WTC11 (cell line): ENCODE results near the gene PDE1A. TPM values are rescaled to one million over a fixed set of nuclear protein-coding genes. Genes with fewer than 3 reads are reported as not detected.

Experiments
- ATAC-seq: fragments of 200-7000 bp; cut with Tn5 transposase; 2 replicates; pipeline ENCODE4 v1.10.0; 2021; ENCODE audit warnings: mild to moderate bottlenecking, moderate library complexity
- CTCF ChIA-PET: fragments of 300-600 bp; sonication (Branson Sonifier 250); formaldehyde crosslinking; loops from one replicate; lab custom pipeline; 2021; ENCODE audit warnings: antibody characterized with exemption; lab: Charles Lee
- POLR2A ChIA-PET: fragments of 350-600 bp; sonication (Branson Sonifier 250); formaldehyde crosslinking; loops from one replicate; lab custom pipeline; 2021; ENCODE audit warnings: antibody characterized with exemption; lab: Charles Lee
- DNase-seq: peaks from one replicate; pipeline ENCODE4 v3.0.0; 2021; ENCODE audit warnings: low spot score
- H3K27ac Mint-ChIP-seq: 2 replicates; pipeline ENCODE4 v1.8.0; 2021; ENCODE audit warnings: mixed read lengths
- H3K27me3 Mint-ChIP-seq: 2 replicates; pipeline ENCODE4 v1.8.0; 2021; ENCODE audit warnings: low read depth, mild to moderate bottlenecking, moderate library complexity, mixed read lengths
- H3K36me3 Mint-ChIP-seq: 2 replicates; pipeline ENCODE4 v1.8.0; 2021; ENCODE audit warnings: mixed read lengths
- H3K4me1 Mint-ChIP-seq: 2 replicates; pipeline ENCODE4 v1.8.0; 2022; ENCODE audit warnings: mixed read lengths
- H3K4me3 Mint-ChIP-seq: 2 replicates; pipeline ENCODE4 v1.8.0; 2021; ENCODE audit warnings: mild to moderate bottlenecking, moderate library complexity, mixed read lengths
- H3K9me3 Mint-ChIP-seq: 2 replicates; pipeline ENCODE4 v1.8.0; 2021; ENCODE audit warnings: mixed read lengths
- ATF2 ChIP-seq: sonication (generic); formaldehyde crosslinking; IDR thresholded peaks from 2 replicates; pipeline ENCODE4 v1.8.1; 2022; ENCODE audit warnings: low read depth, missing genetic modification reagents, borderline replicate concordance
- ELF4 ChIP-seq: sonication (generic); formaldehyde crosslinking; IDR thresholded peaks from 2 replicates; pipeline ENCODE4 v1.8.1; 2022; ENCODE audit warnings: low read depth, mild to moderate bottlenecking, moderate library complexity, missing genetic modification reagents
- FOXP1 ChIP-seq: sonication (generic); formaldehyde crosslinking; IDR thresholded peaks from 2 replicates; pipeline ENCODE4 v1.8.0; 2022; ENCODE audit warnings: missing genetic modification reagents, mild to moderate bottlenecking, moderate library complexity, borderline replicate concordance
- GRHL2 ChIP-seq: fragments of 250-450 bp; sonication (Bioruptor Pico); IDR thresholded peaks from 2 replicates; pipeline ENCODE4 v1.8.0; 2022; ENCODE audit warnings: mild to moderate bottlenecking, moderate library complexity; ENCODE audit not compliant: insufficient replicate concordance, severe bottlenecking
- JUN ChIP-seq: sonication (generic); formaldehyde crosslinking; IDR thresholded peaks from 2 replicates; pipeline ENCODE4 v1.8.0; 2023; ENCODE audit warnings: mild to moderate bottlenecking, missing genetic modification reagents
- MXD4 ChIP-seq: fragments of 250-450 bp; sonication (Bioruptor Pico); IDR thresholded peaks from 2 replicates; pipeline ENCODE4 v1.8.0; 2021; ENCODE audit warnings: mild to moderate bottlenecking, moderate library complexity, borderline replicate concordance
- MYBL2 ChIP-seq: sonication (generic); formaldehyde crosslinking; IDR thresholded peaks from 2 replicates; pipeline ENCODE4 v1.8.1; 2023; ENCODE audit warnings: mild to moderate bottlenecking, moderate library complexity, missing genetic modification reagents
- NR1H2 ChIP-seq: sonication (generic); formaldehyde crosslinking; IDR thresholded peaks from 2 replicates; pipeline ENCODE4 v1.9.0; 2021; ENCODE audit warnings: mild to moderate bottlenecking, moderate library complexity, missing genetic modification reagents
- NR3C1 ChIP-seq: sonication (generic); formaldehyde crosslinking; conservative IDR thresholded peaks from 2 replicates; pipeline ENCODE4 v1.8.1; 2023; ENCODE audit warnings: low read depth, mild to moderate bottlenecking, missing genetic modification reagents
- RORB ChIP-seq: fragments of 250-450 bp; sonication (Bioruptor Pico); IDR thresholded peaks from 2 replicates; pipeline ENCODE4 v1.9.0; 2021; ENCODE audit warnings: mild to moderate bottlenecking
- TEAD1 ChIP-seq: sonication (generic); formaldehyde crosslinking; IDR thresholded peaks from 2 replicates; pipeline ENCODE4 v1.8.0; 2022; ENCODE audit warnings: mild to moderate bottlenecking, missing genetic modification reagents
- USF1 ChIP-seq: sonication (generic); formaldehyde crosslinking; IDR thresholded peaks from 2 replicates; pipeline ENCODE4 v1.8.0; 2022; ENCODE audit warnings: mild to moderate bottlenecking, missing genetic modification reagents
- ZBTB21 ChIP-seq: sonication (generic); formaldehyde crosslinking; IDR thresholded peaks from 2 replicates; pipeline ENCODE4 v1.8.1; 2023; ENCODE audit warnings: mild to moderate bottlenecking, missing genetic modification reagents, borderline replicate concordance
- ZSCAN18 ChIP-seq: fragments of 250-450 bp; sonication (Bioruptor Pico); IDR thresholded peaks from 2 replicates; pipeline ENCODE4 v2.1.2; 2022; ENCODE audit warnings: mild to moderate bottlenecking, moderate library complexity
- total RNA-seq: library from RNA; stranded (reverse); gene quantifications from 3 replicates; pipeline ENCODE4 v1.2.3, GENCODE V29; 2021
- TF ChIP-seq, protein P1 (sequence below): sonication (generic); formaldehyde crosslinking; IDR thresholded peaks from 2 replicates; pipeline ENCODE4 v1.8.0; 2022; ENCODE audit warnings: mild to moderate bottlenecking, missing genetic modification reagents
- TF ChIP-seq, protein P2 (sequence below): sonication (generic); formaldehyde crosslinking; IDR thresholded peaks from 2 replicates; pipeline ENCODE4 v1.8.0; 2023; ENCODE audit warnings: missing genetic modification reagents, mild to moderate bottlenecking, borderline replicate concordance

PDE1A gene
- total RNA-seq, 1 experiment from 2014 or later, result not detected

- TF ChIP-seq MXD4 (CRISPR knock-in tag) (no peak), NR1H2 (CRISPR knock-in tag) (no peak), ELF4 (CRISPR knock-in tag) (no peak)
Measured at GRCh38 chr2:182291296-182291695, 135.5 kb downstream of the PDE1A start (continued).

GRCh38 chr2:182283512-182283911, 143.3 kb downstream of the PDE1A start:
- CTCF ChIA-PET, result interaction anchor here (0.8 kb wide), 1 partner anchor 43 kb away, joined by 4 read pairs; no protein-coding TSS in a partner anchor
- POLR2A ChIA-PET, result no interaction called here
- Mint-ChIP-seq H3K27ac (no peak overlapping the region), H3K4me3 (no peak overlapping the region), H3K36me3 (no peaks in the 10 kb centered on the region), H3K27me3 (no peaks in the 10 kb centered on the region), H3K4me1 (0 out of 2 replicates have a peak, but pooled peaks cover 3% of the 10 kb centered on the region), H3K9me3 (peaks cover 4% of the 10 kb centered on the region)
- ATAC-seq (no peak), DNase-seq (no peak)
- TF ChIP-seq, protein P1, sequence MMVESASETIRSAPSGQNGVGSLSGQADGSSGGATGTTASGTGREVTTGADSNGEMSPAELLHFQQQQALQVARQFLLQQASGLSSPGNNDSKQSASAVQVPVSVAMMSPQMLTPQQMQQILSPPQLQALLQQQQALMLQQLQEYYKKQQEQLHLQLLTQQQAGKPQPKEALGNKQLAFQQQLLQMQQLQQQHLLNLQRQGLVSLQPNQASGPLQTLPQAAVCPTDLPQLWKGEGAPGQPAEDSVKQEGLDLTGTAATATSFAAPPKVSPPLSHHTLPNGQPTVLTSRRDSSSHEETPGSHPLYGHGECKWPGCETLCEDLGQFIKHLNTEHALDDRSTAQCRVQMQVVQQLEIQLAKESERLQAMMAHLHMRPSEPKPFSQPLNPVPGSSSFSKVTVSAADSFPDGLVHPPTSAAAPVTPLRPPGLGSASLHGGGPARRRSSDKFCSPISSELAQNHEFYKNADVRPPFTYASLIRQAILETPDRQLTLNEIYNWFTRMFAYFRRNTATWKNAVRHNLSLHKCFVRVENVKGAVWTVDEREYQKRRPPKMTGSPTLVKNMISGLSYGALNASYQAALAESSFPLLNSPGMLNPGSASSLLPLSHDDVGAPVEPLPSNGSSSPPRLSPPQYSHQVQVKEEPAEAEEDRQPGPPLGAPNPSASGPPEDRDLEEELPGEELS (CRISPR knock-in tag), result no peak
- TF ChIP-seq NR3C1 (CRISPR knock-in tag) (no peak), MYBL2 (CRISPR knock-in tag) (no peak), GRHL2 (no peak), RORB (no peak), ATF2 (CRISPR knock-in tag) (no peak), USF1 (CRISPR knock-in tag) (no peak), FOXP1 (CRISPR knock-in tag) (no peak), ZSCAN18 (CRISPR knock-in tag) (no peak), JUN (CRISPR knock-in tag) (no peak), TEAD1 (CRISPR knock-in tag) (no peak), ZBTB21 (CRISPR knock-in tag) (no peak)
- TF ChIP-seq, protein P2, sequence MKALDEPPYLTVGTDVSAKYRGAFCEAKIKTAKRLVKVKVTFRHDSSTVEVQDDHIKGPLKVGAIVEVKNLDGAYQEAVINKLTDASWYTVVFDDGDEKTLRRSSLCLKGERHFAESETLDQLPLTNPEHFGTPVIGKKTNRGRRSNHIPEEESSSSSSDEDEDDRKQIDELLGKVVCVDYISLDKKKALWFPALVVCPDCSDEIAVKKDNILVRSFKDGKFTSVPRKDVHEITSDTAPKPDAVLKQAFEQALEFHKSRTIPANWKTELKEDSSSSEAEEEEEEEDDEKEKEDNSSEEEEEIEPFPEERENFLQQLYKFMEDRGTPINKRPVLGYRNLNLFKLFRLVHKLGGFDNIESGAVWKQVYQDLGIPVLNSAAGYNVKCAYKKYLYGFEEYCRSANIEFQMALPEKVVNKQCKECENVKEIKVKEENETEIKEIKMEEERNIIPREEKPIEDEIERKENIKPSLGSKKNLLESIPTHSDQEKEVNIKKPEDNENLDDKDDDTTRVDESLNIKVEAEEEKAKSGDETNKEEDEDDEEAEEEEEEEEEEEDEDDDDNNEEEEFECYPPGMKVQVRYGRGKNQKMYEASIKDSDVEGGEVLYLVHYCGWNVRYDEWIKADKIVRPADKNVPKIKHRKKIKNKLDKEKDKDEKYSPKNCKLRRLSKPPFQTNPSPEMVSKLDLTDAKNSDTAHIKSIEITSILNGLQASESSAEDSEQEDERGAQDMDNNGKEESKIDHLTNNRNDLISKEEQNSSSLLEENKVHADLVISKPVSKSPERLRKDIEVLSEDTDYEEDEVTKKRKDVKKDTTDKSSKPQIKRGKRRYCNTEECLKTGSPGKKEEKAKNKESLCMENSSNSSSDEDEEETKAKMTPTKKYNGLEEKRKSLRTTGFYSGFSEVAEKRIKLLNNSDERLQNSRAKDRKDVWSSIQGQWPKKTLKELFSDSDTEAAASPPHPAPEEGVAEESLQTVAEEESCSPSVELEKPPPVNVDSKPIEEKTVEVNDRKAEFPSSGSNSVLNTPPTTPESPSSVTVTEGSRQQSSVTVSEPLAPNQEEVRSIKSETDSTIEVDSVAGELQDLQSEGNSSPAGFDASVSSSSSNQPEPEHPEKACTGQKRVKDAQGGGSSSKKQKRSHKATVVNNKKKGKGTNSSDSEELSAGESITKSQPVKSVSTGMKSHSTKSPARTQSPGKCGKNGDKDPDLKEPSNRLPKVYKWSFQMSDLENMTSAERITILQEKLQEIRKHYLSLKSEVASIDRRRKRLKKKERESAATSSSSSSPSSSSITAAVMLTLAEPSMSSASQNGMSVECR, result no peak
